K562 (cell line): ENCODE results near the gene MDM4.

Source experiments
- RFX5 ChIP-seq: IDR thresholded peaks from 2 replicates; pipeline ENCODE4 v1.6.1; 2011; ENCODE audit warnings: low read depth, mild to moderate bottlenecking, improper control_type of control experiment, low read length
- VEZF1 ChIP-seq: fragments of 200-800 bp; sonication (Bioruptor generic); IDR thresholded peaks from 2 replicates; pipeline ENCODE4 v1.6.1; 2017; ENCODE audit warnings: missing genetic modification characterization, missing compliant biosample characterization

GRCh38 chr1:204599098-204599497 is 82.9 kb downstream of the MDM4 start:
- TF ChIP-seq RFX5 = no peak
- TF ChIP-seq VEZF1 = no peak
